GM19043 (cell line): ENCODE results near the gene PLAGL1.
A peak's percentile ranks its signal among the peaks of the same experiment; 100 is the strongest.
"Not testable (repeated sequence)": the region's sequence is repeated elsewhere in the genome, so short reads cannot be mapped to it uniquely, and the experiment has no call there.

Experiments used
- ATAC-seq: cut with Tn5 transposase; IDR thresholded peaks from one replicate; pipeline ENCODE4 v1.9.1; 2021; ENCODE audit warnings: low read depth; ENCODE audit not compliant: unreplicated experiment

The PLAGL1 gene

DNA sequence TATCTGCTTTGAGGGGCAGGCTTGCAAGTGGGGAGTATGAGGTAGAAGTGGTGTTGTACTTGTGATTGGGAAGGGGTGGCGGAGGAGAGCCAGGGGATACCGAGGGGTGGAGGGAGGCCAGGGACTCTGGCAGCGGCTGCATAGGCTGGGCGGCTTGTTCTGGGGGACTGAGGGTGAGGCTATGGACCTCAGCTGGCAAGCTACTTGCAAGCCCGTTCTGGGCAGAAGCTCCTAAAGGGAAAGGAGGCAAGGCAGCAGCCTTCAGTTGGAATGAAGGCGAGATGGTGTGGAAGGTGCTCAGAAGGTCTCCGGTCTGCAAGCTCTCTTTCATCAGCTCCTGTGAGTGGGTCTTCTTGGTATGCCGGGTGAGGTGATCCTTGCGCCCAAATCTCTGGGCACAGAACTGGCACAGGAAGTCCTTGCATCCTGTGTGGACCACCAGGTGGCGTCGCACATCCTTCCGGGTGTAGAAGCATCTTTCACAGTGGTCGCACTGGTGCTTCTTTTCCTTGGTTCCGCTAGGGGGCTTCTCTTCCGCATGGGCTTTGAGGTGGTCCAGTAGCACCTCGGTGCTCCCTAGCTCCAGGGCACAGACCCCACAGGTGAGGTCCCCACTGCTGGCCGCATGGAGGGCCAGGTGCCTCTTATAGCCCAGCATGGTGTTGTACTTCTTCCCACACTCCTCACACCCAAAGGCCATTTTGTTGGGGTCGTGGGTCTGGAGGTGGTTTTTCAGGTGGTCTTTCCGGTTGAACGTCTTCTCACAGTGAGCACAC is 66.0 kb downstream of the PLAGL1 start:
- peak; percentile 67 for ATAC-seq

DNA sequence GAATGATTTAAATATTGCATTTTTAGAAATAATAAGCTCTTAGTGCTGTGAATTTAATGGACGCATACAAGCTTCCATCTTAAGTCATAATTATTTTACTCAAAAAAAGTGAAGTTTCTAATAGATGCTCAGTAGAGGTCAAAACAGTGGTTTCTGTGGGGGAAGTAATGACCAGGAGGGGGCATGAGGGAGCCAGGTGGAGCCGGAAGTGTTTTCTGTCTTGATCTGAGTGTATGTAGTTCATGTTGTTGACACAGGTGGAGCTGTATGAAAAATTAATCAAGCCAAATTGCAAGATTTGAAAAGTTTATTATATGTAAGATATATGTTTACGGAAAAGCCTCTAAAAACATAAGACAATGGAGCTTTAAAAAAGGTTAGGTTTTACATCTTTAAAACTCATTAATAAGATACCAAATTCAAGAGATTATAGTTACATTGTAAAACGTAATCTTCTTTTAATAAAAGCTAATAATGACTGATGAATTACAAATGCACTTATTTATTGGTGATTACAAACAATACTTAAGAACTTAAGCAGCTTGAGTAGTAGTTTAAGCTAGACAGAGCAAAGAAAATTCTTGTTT is 68.0 kb downstream of the PLAGL1 start:
- ATAC-seq = peak; percentile 94

DNA sequence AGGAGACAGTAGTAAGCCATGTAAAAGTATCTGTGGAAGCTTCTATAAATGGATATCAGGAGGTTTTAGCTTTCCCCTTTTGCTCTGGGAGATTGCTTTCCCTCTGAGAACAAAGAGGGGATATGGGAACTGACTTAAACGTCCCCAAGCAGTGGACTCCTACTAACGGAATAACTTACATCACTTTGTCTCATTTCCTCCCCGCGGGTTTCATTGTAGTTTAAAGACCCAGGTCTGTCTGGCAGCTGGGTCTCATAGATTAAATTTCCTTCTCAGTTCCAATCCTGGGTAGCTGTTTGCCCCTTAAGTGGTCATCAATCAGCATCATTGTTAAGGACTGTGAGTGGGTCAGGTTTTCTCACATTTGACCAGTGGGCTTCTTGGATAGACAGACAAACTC is 68.7 kb downstream of the PLAGL1 start:
- no peak for ATAC-seq

DNA sequence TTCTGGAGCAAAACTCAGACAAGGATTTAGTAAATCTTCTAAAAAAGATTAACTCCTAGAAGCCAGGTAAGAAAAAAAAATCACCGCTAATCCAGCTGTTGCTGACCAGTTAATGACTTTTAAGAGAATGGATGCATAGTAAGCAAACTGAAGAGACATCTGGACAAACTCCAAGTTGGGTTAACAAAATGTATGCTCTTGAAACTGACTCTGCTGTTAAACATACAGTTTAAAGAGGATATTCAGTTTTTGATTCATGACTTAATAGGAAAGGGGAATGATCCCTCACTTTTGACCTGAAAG is 70.4 kb downstream of the PLAGL1 start:
- ATAC-seq = no peak

DNA sequence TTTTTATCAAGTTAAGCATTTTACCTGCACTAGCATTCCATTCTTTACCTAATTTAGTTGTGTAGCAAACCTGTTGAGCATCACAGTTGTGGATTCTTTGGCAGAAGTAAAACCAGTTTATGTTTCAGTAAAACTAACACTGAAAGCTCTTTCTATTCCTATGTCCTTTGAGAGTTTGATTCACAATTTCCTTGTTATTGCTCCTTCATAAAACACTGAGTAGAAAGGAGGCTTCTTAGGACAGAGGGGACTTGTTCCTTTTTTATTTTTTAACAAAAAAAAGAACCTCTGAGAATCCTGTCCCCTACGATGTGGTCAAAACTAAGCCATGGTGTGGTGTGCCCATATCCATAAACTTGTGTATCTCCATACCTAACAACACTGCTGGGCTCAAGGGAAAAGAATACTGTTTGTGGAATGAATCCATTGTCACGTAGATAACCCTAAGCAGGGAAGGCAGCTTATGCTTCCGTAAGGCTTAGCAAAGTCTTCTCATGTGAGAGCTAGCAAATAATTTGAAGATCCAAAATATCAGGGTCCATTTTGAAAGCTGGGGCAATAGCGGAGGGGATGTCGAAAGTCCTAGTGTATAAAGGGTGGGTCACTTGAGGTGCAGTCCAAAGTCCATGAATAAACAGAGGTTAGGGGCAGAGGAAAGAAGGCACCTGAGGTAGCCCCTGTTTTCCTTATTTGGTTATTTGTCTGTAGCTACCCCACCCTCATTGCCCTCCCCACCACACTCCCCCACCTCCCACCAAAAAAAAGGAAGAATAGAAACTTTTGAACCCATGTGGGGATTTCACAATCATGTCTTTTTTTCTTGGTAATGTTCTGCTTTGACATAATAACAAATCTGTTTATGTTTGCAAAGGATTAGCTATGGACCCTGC is 71.0 kb downstream of the PLAGL1 start:
- no peak for ATAC-seq

DNA sequence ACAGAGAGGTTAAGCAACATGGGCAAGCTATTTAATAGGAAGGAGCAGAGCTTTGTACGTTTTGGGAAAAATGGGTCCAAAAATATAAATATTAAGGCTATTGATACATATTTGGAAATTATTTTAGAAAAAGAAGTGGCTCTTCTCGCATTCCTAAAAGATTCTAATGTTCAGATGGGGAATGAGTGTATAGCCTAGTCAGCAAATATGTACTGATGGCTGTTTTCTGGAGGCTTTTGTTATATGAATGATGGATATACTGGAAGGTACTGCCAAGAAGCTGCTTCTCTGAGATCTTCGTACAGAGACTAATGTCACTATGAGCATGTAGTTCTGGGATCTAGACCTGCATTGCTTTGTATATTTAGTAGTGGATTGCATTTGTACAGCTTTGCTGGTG is 71.7 kb downstream of the PLAGL1 start:
- ATAC-seq = no peak

DNA sequence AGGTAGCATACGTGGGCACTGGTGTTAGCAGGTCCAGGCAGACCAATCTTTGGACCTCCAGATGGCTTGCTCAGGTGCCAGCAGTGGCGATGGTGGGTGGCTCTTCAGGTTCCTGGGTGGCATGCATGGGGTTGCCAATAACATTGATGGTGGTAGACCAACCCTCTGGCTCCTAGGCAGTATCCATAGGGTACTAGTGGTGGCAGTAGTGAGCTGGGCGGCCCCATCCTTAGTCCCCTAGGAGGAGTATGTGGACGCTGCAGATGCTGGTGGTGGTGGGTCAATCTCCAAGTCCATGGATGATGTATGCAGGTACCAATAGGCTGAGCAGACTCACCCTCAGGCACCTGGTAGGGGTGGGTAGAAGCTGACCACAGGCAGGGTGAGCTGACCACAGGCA is 73.2 kb downstream of the PLAGL1 start:
- ATAC-seq = no peak

DNA sequence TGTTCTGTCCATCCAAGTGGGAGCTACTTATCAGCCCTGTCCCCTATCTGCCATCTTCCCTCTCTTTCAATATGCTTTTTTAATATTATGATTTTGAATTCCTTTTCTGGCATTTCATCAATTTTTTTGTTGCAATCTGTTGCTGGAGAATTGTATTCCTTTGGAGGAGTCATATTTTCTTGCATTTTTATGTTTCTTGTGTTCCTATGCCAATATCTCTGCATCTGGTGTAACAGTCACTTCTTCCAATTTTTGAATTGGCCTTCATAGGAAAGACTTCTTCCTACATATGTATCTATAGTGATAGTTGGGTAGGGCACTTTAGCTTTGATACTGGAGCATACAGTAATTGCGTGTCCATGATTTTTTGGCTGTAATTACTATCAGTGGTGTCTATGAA is 73.7 kb downstream of the PLAGL1 start:
- ATAC-seq = no peak

DNA sequence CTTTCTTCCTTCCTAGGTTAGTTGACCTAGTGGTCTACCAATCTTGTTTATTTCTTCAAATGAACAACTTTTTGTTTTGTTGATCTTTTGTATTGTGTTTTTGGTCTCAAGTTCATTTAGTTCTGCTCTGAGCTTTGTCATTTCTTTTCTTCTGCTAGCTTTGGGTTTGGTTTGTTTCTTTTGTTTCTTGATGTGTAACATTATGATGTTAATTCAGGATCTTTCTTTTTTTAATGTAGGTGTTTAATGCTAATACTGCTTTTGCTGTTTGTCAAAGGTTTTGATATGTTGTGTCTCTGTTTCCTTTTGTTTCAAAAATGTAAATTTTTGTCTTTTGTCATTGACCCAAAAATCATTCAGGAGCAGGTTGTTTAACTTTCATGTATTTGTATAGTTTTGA is 78.1 kb downstream of the PLAGL1 start:
- no peak for ATAC-seq

DNA sequence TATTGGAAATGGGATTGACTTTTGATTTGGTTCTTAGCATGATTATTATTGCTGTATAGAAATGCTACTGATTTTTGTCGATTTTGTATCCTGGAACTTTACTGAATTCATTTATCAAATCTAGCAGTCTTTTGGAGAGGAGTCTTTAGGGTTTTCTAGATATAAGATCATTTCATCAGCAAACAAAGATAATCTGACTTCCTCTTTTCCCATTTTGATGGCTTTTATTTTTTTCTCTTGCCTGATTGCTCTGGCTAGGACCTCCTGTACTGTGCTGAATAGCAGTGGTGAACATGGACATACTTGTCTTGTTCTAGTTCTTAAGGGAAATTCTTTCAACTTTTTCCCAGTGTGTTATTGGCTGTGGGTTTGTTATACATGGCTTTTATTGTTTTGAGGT is 79.2 kb downstream of the PLAGL1 start:
- no peak for ATAC-seq

DNA sequence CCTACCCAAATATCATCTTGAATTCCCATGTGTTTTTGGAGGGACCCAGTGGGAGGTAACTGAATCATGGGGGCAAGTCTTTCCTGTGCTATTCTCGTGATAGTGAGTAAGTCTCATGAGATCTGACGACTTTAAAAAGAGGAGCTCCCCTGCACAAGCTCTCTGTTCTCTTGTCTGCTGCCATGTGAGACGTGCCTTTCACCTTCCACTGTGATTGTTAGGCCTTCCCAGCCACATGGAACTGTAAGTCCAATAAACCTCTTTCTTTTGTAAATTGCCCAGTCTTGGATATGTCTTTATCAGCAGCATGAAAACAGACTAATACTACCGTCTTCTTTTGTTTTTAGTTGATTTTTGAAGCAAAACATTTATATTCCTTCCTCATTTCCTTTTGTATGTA is 91.0 kb downstream of the PLAGL1 start:
- ATAC-seq = not testable (repeated sequence)

DNA sequence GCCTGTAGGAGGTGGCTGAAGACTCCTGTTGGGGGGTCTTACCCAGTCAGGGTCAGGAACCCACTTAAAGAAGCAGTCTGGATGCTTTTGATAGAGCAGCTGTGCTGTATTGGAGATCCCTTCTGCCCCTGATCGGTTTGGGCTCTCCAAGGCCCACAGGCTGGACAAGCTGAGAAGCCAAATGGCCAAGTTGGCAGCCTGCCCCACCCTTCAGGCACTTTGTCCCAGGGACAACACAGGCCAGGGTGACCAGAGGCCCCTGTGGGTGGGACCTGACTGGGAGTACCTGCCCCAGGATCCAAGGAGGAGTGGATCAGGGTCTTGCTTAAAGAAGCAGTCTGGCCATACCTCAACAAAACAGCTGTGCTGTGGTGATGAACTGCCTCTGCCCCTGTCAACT is 95.4 kb downstream of the PLAGL1 start:
- no peak for ATAC-seq

DNA sequence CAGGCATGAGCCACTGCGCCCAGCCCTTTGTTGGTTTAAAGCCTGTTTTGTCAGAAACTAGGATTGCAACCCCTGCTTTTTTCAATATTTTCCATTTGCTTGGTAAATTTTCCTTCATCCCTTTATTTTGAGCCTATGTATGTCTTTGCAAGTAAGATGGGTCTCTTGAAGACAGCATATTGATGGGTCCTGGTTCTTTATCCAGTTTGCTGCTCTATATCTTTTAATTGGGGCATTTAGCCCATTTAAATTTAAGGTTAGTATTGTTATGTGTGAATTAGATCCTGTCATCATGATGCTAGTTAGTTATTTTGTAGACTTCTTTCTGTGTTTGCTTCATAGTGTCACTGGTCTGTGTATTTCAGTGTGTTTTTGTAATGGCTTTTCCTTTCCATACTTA is 97.0 kb downstream of the PLAGL1 start:
- no peak for ATAC-seq

DNA sequence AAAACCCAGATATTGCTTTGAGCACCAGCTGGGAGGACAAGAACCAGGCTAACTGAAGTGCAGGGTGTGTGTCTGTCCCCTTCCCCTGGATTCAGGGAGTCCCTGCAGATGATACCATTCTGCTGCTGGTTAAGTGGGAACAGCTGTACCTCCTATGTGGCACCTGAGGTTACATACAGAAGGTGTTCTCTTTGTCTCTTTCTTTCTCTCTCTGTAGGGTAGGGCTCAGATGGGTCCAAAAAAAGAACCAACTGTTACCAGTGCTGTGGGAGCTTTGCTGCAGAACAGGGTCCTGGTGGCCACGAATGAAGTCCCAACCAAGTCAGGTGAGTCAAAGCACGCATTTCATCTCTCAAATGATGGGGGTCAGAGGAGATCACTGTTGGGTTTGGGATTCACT is 105.2 kb downstream of the PLAGL1 start:
- ATAC-seq = no peak

DNA sequence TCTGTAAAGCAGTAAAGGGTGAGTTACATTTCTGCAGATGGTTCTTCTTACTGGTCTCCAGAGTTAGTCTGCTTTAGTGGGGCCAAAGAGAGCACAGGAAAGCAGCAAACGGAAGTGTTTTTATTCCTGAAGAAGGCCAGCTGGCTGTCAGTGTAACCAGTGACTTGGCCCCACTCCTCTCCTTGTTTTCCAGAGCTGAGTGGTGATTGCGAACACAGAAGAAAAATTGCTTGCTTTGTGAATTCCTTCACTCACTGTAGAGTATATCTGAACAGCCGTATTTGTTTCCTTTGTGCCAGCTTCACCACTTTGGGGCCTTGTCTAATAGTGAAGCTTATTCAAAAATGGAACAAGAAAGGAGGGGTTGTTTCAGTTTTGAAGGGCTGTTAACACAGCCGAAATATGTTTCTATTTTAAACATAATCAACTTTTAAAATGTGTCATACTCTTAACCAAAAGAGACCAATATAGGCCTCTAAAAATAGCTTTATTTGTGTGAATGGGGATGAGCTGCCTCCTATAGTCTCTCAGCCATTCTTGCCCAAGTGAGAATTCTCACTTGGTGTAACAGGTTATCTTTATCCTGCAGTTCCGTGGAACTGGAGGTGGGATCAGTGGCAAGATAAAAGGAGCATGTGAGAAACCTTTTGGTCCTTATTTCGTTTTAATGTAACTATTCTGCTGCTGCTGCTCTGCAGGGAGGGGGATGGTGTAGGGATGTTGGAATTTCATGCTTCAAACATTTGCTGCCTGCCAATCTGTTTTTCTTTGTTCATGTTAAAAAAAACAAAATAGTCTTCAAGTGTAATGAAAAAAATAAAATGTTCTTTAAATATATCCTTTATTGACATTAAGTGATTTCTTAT is 105.9 kb downstream of the PLAGL1 start:
- peak; percentile 94 for ATAC-seq

DNA sequence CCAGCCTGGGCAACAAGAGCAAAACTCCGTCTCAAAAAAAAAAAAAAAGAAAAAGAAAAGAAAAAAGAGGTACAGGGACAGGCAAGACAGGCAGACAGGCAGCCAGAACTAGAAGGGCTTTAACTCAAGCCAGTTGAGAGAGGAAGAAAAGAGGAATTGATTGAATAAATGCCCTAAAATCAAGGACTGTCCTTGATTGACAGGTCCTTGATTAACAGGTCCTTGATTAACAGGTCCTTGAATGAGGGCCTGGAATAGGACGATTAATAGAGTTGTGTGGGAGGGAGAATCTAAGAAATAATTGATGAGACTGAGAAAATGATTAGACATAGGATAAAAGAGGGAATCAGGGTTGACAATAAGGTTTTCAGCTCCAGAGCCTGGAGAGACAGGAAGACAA is 107.7 kb downstream of the PLAGL1 start:
- no peak for ATAC-seq

DNA sequence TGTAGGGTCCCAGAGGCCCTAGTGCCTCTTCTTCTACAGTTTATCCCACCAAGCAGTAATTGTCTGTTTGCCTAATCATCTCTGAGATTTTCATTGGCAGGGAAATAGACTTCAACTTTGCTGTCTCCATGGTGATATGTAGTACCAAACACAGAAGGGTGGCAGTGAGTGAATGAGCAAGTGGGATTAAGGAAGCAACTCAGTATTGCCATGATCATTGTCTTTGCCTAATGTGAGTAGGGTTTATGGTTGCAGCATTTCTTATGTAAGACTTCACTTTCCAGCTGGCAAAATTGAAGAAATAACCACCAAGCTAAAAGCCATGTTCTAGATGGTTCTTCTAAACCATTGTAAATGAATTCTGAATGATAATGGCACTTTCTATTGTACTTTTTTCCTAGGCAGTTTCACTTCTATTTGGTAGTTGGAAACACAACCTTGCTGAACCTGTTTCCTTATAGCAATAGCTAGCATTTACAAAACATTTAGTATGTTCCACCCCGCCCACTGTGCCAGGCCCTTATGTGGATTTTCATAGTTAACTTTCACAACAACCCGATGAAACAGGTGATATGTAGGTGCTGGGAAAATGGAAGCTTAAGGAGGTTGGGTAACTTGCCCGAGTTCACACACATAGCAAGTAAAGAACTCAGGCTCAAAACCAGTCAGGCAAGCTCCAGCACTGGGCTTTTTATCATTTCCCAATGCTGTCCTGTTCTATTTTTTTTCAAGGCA is 111.8 kb downstream of the PLAGL1 start:
- no peak for ATAC-seq

DNA sequence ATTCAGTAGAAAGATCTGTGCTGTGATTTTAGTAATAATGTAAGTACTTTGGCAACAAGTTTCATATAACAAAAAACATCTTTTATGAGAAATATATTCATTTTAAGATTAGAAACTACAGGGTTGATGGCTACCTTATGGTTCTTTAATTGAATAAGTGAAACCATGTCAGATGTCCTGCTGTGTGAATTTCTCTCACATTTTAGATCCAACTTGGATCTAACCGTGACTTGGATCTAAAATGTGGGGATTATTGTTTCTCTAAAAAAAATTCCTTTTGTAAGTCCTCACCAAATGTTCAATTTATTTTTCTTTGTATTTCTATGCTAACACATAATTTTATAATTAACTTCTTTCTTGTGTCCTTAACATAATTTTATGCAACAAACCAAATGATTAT is 113.4 kb downstream of the PLAGL1 start:
- ATAC-seq = no peak
